ENCODE data around the gene USP32.

USP32 gene

DNA sequence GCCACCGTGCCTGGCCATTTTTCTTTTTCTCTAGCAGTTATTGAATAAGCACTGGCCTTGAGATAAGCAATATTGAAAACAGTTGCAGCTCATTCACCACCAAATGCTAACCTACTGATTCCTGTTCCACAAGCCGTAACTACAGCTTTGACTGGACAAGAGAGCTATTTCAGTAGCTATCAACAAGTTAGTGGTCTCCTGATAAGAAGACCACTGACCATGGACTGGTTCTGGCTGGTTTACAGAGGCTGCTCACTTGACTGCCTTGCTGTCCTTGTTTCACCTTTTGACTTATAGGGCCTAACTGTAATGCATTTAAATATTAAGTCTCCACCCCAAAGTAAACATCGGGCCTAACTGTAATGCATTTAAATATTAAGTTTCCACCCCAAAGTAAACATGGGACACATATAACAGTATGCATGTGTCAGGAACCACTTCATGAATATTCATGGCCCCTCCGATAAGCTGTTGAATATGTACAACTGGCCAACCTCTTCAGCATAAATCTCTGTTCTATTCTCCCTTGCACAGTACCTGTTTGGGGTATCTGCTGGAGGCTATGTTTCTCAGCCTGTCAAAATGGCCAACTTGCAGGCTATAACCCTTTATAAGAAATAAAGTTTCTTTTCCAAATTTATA is 94.1 kb downstream of the USP32 start:
- no peak for DNase-seq

- DNase-seq: no peak
These were observed 95.8 kb downstream of the USP32 start for GRCh38 chr17:60296177-60296576.

- no peak for DNase-seq
These were observed 98.2 kb downstream of the USP32 start for GRCh38 chr17:60293580-60294335.

DNA sequence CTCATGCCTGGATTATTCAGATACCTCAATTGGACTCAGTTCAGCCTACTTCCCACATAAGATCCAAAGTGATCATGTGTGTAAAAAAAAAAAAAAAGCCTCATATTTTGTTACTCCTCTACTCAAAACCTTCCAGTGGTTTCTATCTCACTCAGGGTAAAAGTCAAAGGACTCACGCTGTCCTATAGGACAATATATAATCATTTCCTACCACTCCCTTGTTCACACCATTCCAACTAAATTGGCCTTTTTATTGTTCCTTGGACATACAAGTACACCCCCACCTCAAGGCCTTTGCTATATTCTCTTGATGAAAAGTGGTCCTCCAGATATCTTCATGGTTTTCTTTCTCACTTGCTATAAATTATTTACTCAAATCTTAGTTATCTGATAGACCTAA is 99.2 kb downstream of the USP32 start:
- no peak for DNase-seq

- no peak for DNase-seq
These were observed 107.2 kb downstream of the USP32 start for GRCh38 chr17:60284709-60285108.

DNA sequence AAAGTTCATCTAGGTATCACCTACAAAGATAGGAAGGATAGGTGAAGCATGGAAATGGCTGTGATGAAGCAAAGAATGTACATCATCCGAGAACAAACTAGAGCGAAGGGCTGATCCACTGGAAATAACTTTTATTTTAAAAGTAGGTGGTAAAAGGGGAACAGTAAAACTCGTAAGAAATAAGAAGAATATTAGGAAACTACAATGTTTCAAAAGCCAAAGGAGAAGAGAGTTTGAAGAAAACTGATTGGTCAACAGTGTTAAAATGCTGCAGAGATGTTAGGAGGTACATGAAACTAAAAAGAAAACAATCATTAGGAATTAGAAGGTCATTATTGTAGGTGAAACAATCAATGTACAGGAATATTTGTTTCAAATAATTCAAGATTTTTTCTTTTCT is 108.1 kb downstream of the USP32 start:
- no peak for DNase-seq

DNA sequence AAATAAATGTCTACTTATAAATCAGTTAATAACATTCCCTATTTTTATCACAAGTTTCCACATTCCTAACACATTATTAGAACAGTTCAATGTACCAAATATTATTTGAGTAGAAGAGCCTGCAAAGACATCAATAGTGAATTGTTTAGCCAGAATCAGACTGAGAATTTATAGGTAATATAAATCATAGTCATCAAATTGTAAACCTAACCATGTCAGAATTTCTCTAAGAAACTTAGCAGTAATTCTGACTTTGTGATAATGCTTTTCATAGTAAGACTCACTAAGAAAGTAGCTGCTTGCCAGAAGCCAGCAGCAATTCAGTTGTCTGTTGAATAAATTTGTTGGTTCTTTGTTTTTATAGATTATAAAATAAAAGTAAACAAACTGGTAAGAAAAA is 111.3 kb downstream of the USP32 start:
- no peak for DNase-seq

GRCh38 chr17:60278237-60278636 is 113.7 kb downstream of the USP32 start:
- no peak for DNase-seq

GRCh38 chr17:60277258-60277657 is 114.7 kb downstream of the USP32 start:
- DNase-seq: no peak

DNA sequence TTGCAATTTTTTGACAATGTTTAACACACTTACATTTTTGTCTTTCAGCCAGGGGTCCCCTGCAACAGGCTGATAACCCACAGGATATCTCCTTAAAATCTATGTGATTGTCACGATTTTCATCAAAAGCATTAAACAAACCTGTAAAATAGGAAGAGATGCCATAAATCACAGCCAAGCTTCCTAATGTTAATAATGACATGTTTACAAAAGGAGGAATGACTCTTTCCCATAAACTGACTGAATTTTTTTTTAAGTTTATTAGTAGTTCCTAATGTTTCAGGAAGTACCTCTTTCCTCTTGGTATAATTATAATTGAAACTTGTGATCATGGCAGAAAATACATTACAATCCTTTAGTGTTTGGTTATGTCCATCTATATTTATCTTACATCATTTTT is 122.5 kb downstream of the USP32 start:
- no peak for DNase-seq

DNA sequence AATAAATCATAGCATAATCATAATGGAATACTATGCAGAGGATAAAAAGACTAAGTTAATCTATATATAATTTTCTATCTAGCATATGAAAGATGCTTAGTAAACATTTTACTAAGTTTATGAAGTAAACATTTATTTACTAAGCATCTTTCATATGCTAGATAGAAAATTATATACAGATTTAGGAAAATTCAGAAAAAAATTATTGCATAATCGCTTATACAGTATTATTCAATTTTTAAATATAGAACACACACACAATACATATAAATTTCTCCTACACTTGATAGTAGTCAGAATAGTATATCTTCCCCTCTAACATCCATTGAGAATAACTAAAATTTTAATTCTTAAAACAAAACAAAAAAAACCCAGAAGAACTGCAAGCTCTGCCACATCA is 131.4 kb downstream of the USP32 start:
- DNase-seq: no peak

DNA sequence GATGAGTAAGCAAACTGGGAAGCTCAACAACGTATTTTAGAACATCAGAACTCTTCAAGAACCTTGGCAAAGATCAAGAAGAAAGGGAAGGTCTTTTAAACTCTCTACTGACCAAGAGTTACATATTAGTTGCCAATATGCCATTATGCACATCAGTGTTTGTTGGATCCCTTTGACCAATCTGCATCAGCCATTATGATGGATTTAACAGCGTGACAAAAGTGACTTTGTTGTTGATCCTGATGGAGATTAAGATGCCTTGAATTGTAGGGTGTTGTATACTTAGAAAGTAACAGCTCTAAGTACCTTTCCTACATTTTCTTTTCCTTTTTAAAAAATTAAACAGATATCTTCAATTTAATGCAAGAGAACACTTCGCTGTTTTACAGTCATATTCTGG is 133.6 kb downstream of the USP32 start:
- no peak for DNase-seq

GRCh38 chr17:60256174-60256573 is 135.8 kb downstream of the USP32 start:
- DNase-seq: no peak

- DNase-seq: no peak
These were observed 138.9 kb downstream of the USP32 start for GRCh38 chr17:60253048-60253447.

DNA sequence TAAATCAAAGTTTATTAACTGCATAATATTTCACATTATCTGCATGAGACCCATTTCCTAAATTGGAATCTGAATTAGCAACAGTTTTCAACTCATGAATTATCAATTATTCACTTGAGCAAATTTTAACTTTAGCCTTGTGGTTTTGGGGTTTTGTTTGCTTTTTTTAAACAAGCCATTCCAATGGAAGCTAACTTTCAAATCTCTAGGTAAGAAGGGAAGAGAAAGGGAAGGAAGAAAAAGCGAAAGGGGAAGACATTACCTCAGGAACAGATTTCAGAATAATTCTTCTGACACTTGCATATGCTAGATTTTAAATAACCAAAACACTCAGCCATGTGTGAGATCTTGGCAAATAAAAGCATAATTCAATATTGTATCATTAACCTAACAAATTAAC is 139.5 kb downstream of the USP32 start:
- DNase-seq: no peak

- no peak for DNase-seq
These were observed 142.6 kb downstream of the USP32 start for GRCh38 chr17:60249290-60249826.

GRCh38 chr17:60248618-60249289 is 143.2 kb downstream of the USP32 start:
- no peak for DNase-seq

GRCh38 chr17:60247836-60248461 is 144.0 kb downstream of the USP32 start:
- no peak for DNase-seq

DNA sequence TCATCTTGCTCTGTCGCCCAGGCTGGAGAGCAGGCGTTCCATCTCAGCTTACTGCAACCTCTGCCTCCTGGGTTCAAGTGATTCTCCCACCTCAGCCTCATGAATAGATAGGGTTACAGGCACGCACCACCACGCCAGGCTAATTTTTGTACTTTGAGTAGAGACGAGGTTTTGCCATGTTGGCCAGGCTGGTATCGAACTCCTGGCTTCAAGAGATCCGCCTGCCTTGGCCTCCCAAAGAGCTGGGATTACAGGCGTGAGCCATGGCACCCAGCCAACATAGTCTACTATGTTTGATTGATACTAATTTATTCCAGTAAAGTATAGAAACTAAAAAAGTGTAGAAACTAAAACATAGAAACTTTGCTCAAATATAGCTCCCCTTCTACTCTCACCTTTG is 147.3 kb downstream of the USP32 start:
- DNase-seq: no peak

DNA sequence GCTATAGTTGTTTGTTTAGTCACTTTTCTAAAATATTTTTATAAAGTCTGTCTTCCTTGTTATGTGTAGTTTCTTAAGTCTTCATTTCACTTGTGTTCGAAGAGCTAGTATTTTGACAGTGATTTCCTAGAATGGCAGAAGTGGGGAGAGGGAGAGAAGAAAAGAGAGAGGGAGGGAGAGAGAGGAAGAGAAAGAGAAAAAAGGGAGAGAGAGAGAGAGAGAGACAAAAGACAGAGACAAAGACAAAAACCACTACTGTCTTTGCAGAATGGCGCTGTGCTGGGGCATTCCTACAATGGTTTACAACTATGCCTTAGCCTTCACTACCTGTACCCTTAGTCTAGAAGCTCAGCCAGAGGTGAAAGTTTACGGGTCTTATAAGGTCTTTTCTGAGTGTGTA is 151.6 kb downstream of the USP32 start:
- no peak for DNase-seq

DNA sequence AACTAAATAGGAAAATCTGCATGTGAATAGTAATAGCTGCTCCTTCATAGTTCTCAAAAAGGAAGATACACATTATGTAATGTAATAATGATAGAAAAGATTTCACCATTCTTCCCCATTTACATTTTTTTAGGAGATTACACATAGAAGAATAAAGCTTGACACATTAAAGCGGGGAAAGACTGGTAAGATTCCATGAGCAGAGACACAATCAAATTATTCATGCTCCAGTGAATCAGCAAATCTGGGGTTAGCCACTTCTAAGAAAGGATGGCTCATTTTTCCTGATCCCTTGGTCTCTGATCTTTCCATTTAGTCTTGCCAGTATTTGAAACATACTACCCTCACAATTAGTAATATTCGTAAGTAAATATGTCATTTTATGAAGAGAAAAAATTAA is 160.2 kb downstream of the USP32 start:
- no peak for DNase-seq

DNA sequence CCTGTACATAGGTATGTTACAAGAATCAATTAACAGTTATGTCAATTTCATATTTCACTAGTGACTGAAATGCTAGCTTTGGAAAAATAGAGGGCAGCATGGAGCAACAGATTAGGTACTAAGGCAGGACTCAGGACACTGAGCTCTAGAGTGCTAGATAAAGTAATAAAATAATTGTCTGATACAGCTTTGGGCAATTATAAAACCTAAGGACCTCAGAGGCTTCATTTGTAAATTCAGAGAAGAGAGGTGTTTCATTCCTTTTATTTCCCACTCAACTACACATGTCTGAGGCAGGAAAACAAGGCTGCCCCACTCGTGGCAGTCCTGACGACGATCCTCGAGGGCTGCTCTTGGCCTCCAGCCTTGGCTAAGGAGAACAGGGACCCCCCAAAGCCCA is 160.7 kb downstream of the USP32 start:
- DNase-seq: no peak

DNA sequence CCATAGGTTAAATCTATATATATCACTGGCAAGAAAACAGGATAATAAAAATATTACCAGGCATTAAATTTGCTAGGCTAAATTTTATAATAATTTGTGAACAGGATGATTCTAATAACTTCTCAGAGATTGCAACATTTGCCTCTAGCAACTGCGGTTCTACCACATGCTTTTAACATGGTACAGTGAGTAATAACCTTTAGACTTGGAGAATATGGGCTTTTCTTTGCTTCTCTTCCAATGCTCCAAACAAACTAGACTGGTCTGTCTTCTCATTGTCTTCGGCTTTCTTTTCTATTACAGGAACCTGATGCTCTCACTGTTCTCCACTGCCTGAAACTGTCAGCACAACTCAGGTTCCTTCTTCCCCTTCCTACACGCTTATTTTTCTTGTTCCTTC is 161.6 kb downstream of the USP32 start:
- no peak for DNase-seq

Data from T-helper 1 cell (primary cell).